Effector memory CD4-positive, alpha-beta T cell (primary cell): ENCODE measurements around the gene PACRG.

Experiments used
- DNase-seq, 3 donors: peaks; one replicate each; pipeline ENCODE4 v3.0.0-alpha.2; 2020
- H3K27ac ChIP-seq: 2 replicates; pipeline ENCODE4 v1.7.0; 2013; ENCODE audit warnings: mild to moderate bottlenecking, low read length, moderate library complexity; ENCODE audit not compliant: insufficient read depth, poor library complexity, severe bottlenecking
- H3K27me3 ChIP-seq: replicated peaks from 2 replicates; pipeline ENCODE4 v1.7.0; 2013; ENCODE audit warnings: mild to moderate bottlenecking, low read length; ENCODE audit not compliant: insufficient read depth, control insufficient read depth, poor library complexity, severe bottlenecking
- H3K36me3 ChIP-seq: 2 replicates; pipeline ENCODE4 v1.7.0; 2013; ENCODE audit warnings: mild to moderate bottlenecking, low read length, moderate library complexity; ENCODE audit not compliant: control insufficient read depth, insufficient read depth
- H3K4me1 ChIP-seq: 2 replicates; pipeline ENCODE4 v1.7.0; 2013; ENCODE audit warnings: low read length, mild to moderate bottlenecking; ENCODE audit not compliant: control insufficient read depth, insufficient read depth, poor library complexity, severe bottlenecking
- H3K4me3 ChIP-seq: 2 replicates; pipeline ENCODE4 v1.7.0; 2013; ENCODE audit warnings: low read length, low read depth, mild to moderate bottlenecking; ENCODE audit not compliant: insufficient read depth, poor library complexity, severe bottlenecking
- H3K9me3 ChIP-seq: 2 replicates; pipeline ENCODE4 v1.7.0; 2013; ENCODE audit warnings: mild to moderate bottlenecking, low read length, moderate library complexity; ENCODE audit not compliant: control insufficient read depth

PACRG gene

DNA sequence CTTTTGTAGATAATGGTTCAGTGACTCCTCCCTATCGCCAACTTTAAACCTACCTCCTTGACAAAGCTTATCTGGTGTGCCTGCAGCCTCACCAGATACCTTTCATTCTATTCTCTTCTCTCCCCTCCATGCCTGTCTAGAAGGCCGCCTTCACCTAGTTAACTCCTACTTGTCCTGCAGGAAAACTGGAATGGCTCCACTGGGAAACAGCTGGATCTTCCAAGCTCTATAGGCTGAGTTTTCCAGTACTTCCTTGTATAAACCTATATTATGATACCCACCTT is 6.4 kb upstream of the PACRG start:
- Histone ChIP-seq H3K27ac (no peak overlapping the region), H3K36me3 (no peaks in the 10 kb centered on the region), H3K4me1 (no peaks in the 10 kb centered on the region), H3K9me3 (no peaks in the 10 kb centered on the region), H3K4me3 (no peak overlapping the region), H3K27me3 (no peaks in the 10 kb centered on the region)
- DNase-seq = no peak

DNA sequence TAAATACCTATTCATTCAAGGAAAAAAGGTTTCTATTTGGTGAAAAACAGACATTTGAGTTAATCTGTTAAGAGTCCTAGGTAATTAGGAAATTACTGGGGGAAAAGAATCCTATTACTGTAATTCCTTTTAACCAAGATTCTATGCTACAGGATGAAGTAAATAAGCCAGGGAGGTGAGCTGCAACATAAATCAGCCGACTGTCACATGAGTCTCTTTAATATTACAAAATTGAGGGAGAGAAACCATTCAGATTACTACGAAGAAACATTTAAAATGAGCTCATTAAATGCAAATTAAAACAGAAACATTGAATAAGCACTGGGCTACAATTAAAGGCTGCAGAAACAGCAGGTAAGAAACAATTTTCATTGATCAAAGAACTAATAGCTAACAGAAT is 5.5 kb upstream of the PACRG start:
- no peak overlapping the region for H3K27ac ChIP-seq
- no peak overlapping the region for H3K4me3 ChIP-seq
- no peak for DNase-seq

DNA sequence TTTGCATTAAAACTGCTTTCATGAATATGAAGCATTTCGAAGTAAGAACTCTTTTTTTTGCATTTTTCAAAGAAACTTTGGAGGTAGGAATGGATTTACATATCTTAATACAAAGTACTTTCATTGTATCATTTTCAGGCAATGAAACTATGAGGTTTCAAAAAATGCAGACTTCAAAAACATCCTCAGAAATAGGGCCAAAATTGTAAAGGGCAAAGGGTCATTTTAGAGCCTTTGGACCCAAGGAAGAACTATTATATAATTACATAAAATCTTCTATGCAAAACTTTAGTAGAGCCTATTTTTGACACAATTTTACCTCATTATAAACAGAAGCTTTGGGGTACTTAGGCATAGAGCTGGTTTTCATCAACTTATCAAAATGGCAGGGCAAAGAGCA is 5.1 kb upstream of the PACRG start:
- DNase-seq = no peak
- no peak overlapping the region for H3K4me3 ChIP-seq
- H3K9me3 ChIP-seq = no peaks in the 10 kb centered on the region

More for the DNA sequence above, 5.5 kb upstream of the PACRG start:
- no peaks in the 10 kb centered on the region for H3K9me3 ChIP-seq
- no peaks in the 10 kb centered on the region for H3K4me1 ChIP-seq
- no peaks in the 10 kb centered on the region for H3K36me3 ChIP-seq
- H3K27me3 ChIP-seq = no peaks in the 10 kb centered on the region

DNA sequence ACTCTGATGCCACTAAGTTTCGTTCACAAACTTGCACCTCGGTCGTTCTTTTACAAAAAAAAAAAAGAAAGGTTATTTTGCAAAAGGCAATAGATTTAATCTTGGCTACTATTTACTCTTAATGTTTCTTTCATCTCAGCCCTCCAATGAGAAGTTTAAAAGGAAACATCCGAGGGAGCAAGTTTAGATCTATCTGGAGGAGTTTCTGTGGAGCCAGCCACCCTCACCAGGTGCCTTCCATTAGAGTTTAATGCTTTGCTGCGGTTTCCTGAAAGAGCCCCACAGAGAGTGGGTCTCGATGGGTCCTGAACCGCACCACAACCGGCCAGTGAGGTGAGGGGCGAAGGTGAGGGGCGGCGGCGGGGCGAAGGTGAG is 840 bp upstream of the PACRG start:
- H3K27me3 ChIP-seq = no peaks in the 10 kb centered on the region
- no peaks in the 10 kb centered on the region for H3K36me3 ChIP-seq
- peak overlapping the region; percentile 76 for H3K27ac ChIP-seq
- no peaks in the 10 kb centered on the region for H3K9me3 ChIP-seq
- DNase-seq = no peak
- H3K4me1 ChIP-seq = peaks cover 6% of the 10 kb centered on the region
- peak overlapping the region; percentile 85 for H3K4me3 ChIP-seq

More for the DNA sequence above, 5.1 kb upstream of the PACRG start:
- Histone ChIP-seq H3K4me1 (no peaks in the 10 kb centered on the region), H3K36me3 (no peaks in the 10 kb centered on the region), H3K27me3 (no peaks in the 10 kb centered on the region), H3K27ac (no peak overlapping the region)

DNA sequence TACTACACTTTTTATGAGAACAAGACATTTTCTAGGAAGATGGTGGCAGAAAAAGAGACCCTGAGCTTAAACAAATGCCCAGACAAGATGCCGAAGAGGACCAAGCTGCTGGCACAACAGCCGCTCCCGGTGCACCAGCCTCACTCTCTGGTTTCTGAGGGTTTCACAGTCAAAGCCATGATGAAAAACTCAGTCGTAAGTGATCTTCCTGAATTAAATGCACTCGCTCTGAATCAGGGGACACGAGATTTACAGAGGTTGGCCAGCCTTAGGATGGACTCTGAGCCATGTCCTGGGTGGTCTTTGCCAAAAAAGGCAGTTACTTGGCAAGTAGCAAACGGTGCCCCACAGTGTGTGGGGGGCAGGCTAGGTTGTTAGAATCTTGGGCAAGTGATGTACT is 423 bp downstream of the PACRG start:
- peak in 1 of 3 donors; percentile 1 for DNase-seq
- Histone ChIP-seq H3K36me3 (no peaks in the 10 kb centered on the region), H3K27me3 (no peaks in the 10 kb centered on the region), H3K9me3 (no peaks in the 10 kb centered on the region), H3K4me3 (peak overlapping the region; percentile 85), H3K4me1 (peaks cover 6% of the 10 kb centered on the region), H3K27ac (peak overlapping the region; percentile 63)

DNA sequence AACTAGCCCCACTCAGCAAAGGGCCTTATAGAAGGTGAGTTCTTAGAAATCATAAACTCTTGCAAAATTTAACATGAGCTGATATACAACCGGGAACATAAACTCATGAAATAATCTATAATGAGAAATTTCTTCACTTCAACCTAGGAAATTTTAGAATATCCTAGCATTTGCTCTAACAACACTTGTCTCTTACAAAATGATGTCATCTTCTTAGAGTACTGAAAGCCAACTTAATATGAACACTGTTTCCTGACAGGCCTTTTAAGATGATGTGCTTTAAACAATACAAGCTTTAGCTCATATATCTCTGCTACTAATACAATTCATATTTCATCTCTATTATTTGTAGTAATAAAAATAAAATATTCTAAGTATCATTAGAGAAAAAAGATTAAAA is 932 bp downstream of the PACRG start:
- peak overlapping the region; percentile 63 for H3K27ac ChIP-seq

DNA sequence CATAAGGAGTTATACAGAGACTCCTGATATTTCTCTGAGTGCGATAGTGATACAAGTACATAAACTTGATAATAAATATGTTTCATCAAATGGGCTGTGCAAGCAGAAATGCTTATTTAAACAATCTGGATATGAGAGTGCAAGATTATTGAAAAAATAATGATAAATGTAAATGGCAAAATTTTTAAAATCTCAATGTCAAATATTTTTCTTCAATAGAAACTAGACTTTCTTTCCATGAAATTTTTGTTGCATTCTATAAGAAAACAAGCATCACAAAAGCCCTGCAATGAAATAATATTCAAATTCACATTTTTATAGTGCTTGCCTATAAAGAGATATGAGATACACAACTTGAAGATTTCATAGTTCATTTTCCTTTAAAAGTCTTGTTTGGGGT is 2.7 kb downstream of the PACRG start:
- no peaks in the 10 kb centered on the region for H3K9me3 ChIP-seq
- H3K4me1 ChIP-seq = peaks cover 6% of the 10 kb centered on the region
- no peaks in the 10 kb centered on the region for H3K36me3 ChIP-seq
- no peak overlapping the region for H3K27ac ChIP-seq
- no peaks in the 10 kb centered on the region for H3K27me3 ChIP-seq
- DNase-seq = no peak
- no peak overlapping the region for H3K4me3 ChIP-seq

More for the DNA sequence above, 932 bp downstream of the PACRG start:
- DNase-seq = no peak
- Histone ChIP-seq H3K9me3 (no peaks in the 10 kb centered on the region), H3K36me3 (no peaks in the 10 kb centered on the region), H3K27me3 (no peaks in the 10 kb centered on the region), H3K4me1 (peaks cover 6% of the 10 kb centered on the region), H3K4me3 (no peak overlapping the region)

DNA sequence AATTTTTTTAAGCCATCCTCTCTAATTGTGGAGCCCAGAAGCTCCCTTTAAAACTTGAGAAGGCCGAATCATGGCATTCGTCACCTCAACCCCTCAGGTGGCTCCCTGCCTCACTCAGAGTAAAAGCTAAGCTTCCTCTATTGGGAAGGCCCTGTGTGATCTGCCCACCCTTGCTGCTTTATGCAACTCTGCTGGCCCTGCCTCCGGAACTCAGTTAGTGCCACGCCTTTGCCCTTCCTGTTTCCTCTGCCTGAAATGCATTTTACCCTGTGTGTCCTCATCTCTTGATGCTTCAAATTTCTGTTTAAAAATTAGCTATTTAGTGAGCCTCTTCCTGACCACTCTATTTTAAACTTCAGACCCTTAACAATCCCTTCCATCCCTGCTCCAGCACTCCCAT is 5.7 kb downstream of the PACRG start:
- Histone ChIP-seq H3K36me3 (no peaks in the 10 kb centered on the region), H3K4me1 (no peaks in the 10 kb centered on the region), H3K27me3 (no peaks in the 10 kb centered on the region), H3K4me3 (no peak overlapping the region), H3K27ac (no peak overlapping the region), H3K9me3 (no peaks in the 10 kb centered on the region)
- DNase-seq = no peak

DNA sequence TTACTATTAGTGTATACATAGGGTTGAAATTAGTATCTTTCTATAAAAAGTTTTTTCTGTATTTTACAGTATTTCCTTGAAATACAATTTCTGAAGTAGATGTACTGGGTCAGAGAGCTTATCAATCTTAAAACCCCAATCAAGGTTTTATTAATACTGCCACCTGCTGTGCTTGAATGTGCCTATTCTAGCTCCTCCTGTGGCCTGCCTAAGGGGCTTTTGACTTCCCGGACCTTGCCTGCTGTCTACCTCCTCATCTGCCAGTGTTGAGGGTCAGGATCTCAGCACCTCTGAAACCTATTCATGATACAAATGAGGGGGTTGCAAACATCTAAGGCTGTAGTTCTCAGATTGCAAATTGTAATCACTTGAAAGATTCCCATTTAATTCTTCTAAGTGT is 9.2 kb downstream of the PACRG start:
- H3K4me3 ChIP-seq = no peak overlapping the region
- H3K27ac ChIP-seq = no peak overlapping the region
- H3K36me3 ChIP-seq = no peaks in the 10 kb centered on the region
- no peaks in the 10 kb centered on the region for H3K27me3 ChIP-seq
- no peaks in the 10 kb centered on the region for H3K9me3 ChIP-seq
- H3K4me1 ChIP-seq = no peaks in the 10 kb centered on the region
- DNase-seq = no peak

DNA sequence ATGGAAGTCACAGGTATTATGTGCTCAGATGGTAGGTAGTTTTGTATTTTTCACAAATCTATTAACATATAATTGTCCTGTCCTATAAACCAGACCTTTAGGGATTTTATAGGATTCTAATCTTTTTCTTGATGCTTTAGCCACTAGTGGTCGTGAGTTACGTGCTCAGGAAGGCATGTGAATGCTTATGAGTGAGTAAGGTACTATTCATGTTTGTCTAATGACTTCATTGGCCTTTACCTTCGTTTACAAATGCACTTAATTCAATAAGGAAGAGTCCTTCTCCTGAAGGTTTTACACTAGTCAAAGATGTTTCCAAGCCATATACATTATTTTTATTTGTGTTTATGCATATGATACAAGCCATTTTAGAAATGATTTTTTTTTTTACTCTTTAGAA is 23.0 kb downstream of the PACRG start:
- DNase-seq = no peak
- Histone ChIP-seq H3K9me3 (no peaks in the 10 kb centered on the region), H3K27ac (no peak overlapping the region), H3K36me3 (no peaks in the 10 kb centered on the region), H3K4me3 (no peak overlapping the region), H3K27me3 (no peaks in the 10 kb centered on the region), H3K4me1 (no peaks in the 10 kb centered on the region)
